ENCODE measurements around the gene CENPX.

The CENPX gene

GRCh38 chr17:82035956-82036633 is 13.4 kb upstream of the CENPX start:
- DNase-seq (ENCODE audit: low read depth) = no peak
- Histone ChIP-seq H3K4me3 (ENCODE audit: low read length) (peak overlapping the region; percentile 90), H3K9ac (ENCODE audit: low read length) (peak overlapping the region; percentile 91), H3K27me3 (replicated peaks; ENCODE audit: control insufficient read depth, insufficient read depth, low read length) (no peaks in the 10 kb centered on the region), H3K36me3 (ENCODE audit: control insufficient read depth, insufficient read depth, low read length, severe bottlenecking) (no peaks in the 10 kb centered on the region), H3K4me1 (ENCODE audit: control insufficient read depth, insufficient read depth, low read length) (peaks cover 8% of the 10 kb centered on the region), H3K9me3 (ENCODE audit: control insufficient read depth, low read length) (no peaks in the 10 kb centered on the region)

GRCh38 chr17:82035488-82035887 is 12.8 kb upstream of the CENPX start:
- Histone ChIP-seq H3K27me3 (replicated peaks; ENCODE audit: control insufficient read depth, insufficient read depth, low read length) (no peaks in the 10 kb centered on the region), H3K4me3 (ENCODE audit: low read length) (no peak overlapping the region), H3K36me3 (ENCODE audit: control insufficient read depth, insufficient read depth, low read length, severe bottlenecking) (no peaks in the 10 kb centered on the region), H3K9me3 (ENCODE audit: control insufficient read depth, low read length) (no peaks in the 10 kb centered on the region), H3K9ac (ENCODE audit: low read length) (no peak overlapping the region), H3K4me1 (ENCODE audit: control insufficient read depth, insufficient read depth, low read length) (peaks cover 8% of the 10 kb centered on the region)
- no peak for DNase-seq (ENCODE audit: low read depth)

GRCh38 chr17:82034371-82035011 is 11.8 kb upstream of the CENPX start:
- no peak overlapping the region for H3K4me3 ChIP-seq (ENCODE audit: low read length)
- H3K9ac ChIP-seq (ENCODE audit: low read length) = no peak overlapping the region
- no peaks in the 10 kb centered on the region for H3K9me3 ChIP-seq (ENCODE audit: control insufficient read depth, low read length)
- no peaks in the 10 kb centered on the region for H3K36me3 ChIP-seq (ENCODE audit: control insufficient read depth, insufficient read depth, low read length, severe bottlenecking)
- H3K27me3 ChIP-seq (replicated peaks; ENCODE audit: control insufficient read depth, insufficient read depth, low read length) = no peaks in the 10 kb centered on the region
- no peak for DNase-seq (ENCODE audit: low read depth)
- peaks cover 15% of the 10 kb centered on the region for H3K4me1 ChIP-seq (ENCODE audit: control insufficient read depth, insufficient read depth, low read length)

- DNase-seq (ENCODE audit: low read depth) = no peak
- Histone ChIP-seq H3K4me1 (ENCODE audit: control insufficient read depth, insufficient read depth, low read length) (peaks cover 15% of the 10 kb centered on the region), H3K9ac (ENCODE audit: low read length) (no peak overlapping the region), H3K36me3 (ENCODE audit: control insufficient read depth, insufficient read depth, low read length, severe bottlenecking) (no peaks in the 10 kb centered on the region), H3K27me3 (replicated peaks; ENCODE audit: control insufficient read depth, insufficient read depth, low read length) (no peaks in the 10 kb centered on the region), H3K9me3 (ENCODE audit: control insufficient read depth, low read length) (no peaks in the 10 kb centered on the region), H3K4me3 (ENCODE audit: low read length) (no peak overlapping the region)
Measured at GRCh38 chr17:82033359-82034085, 10.8 kb upstream of the CENPX start.

GRCh38 chr17:82031885-82032627 is 9.4 kb upstream of the CENPX start:
- Histone ChIP-seq H3K9ac (ENCODE audit: low read length) (peak overlapping the region; percentile 78), H3K9me3 (ENCODE audit: control insufficient read depth, low read length) (no peaks in the 10 kb centered on the region), H3K36me3 (ENCODE audit: control insufficient read depth, insufficient read depth, low read length, severe bottlenecking) (no peaks in the 10 kb centered on the region), H3K4me3 (ENCODE audit: low read length) (peak overlapping the region; percentile 71), H3K4me1 (ENCODE audit: control insufficient read depth, insufficient read depth, low read length) (peaks cover 15% of the 10 kb centered on the region), H3K27me3 (replicated peaks; ENCODE audit: control insufficient read depth, insufficient read depth, low read length) (no peaks in the 10 kb centered on the region)
- no peak for DNase-seq (ENCODE audit: low read depth)

- peak; percentile 75 for DNase-seq (ENCODE audit: low read depth)
- no peaks in the 10 kb centered on the region for H3K9me3 ChIP-seq (ENCODE audit: control insufficient read depth, low read length)
- peak within 1 kb of the TSS; percentile 78 for H3K9ac ChIP-seq (ENCODE audit: low read length)
- peak within 1 kb of the TSS; percentile 75 for H3K4me3 ChIP-seq (ENCODE audit: low read length)
- no peaks in the 10 kb centered on the region for H3K36me3 ChIP-seq (ENCODE audit: control insufficient read depth, insufficient read depth, low read length, severe bottlenecking)
- no peaks in the 10 kb centered on the region for H3K27me3 ChIP-seq (replicated peaks; ENCODE audit: control insufficient read depth, insufficient read depth, low read length)
- H3K4me1 ChIP-seq (ENCODE audit: control insufficient read depth, insufficient read depth, low read length) = peaks cover 12% of the 10 kb centered on the region
Measured at GRCh38 chr17:82031303-82031884, 8.7 kb upstream of the CENPX start, which contains the start of gene RAC3. Gene RAC3 (plus strand): TSS chr17:82031678. CDS start chr17:82031762, 84 bp downstream.

- Histone ChIP-seq H3K4me1 (ENCODE audit: control insufficient read depth, insufficient read depth, low read length) (peaks cover 7% of the 10 kb centered on the region), H3K4me3 (ENCODE audit: low read length) (peak overlapping the region; percentile 75), H3K36me3 (ENCODE audit: control insufficient read depth, insufficient read depth, low read length, severe bottlenecking) (no peaks in the 10 kb centered on the region), H3K9ac (ENCODE audit: low read length) (peak overlapping the region; percentile 78), H3K27me3 (replicated peaks; ENCODE audit: control insufficient read depth, insufficient read depth, low read length) (no peaks in the 10 kb centered on the region), H3K9me3 (ENCODE audit: control insufficient read depth, low read length) (no peaks in the 10 kb centered on the region)
- peak; percentile 92 for DNase-seq (ENCODE audit: low read depth)
Measured at GRCh38 chr17:82030470-82031302, 8.0 kb upstream of the CENPX start.

GRCh38 chr17:82029990-82030469 is 7.4 kb upstream of the CENPX start:
- H3K4me3 ChIP-seq (ENCODE audit: low read length) = peak overlapping the region; percentile 75
- H3K9me3 ChIP-seq (ENCODE audit: control insufficient read depth, low read length) = no peaks in the 10 kb centered on the region
- H3K36me3 ChIP-seq (ENCODE audit: control insufficient read depth, insufficient read depth, low read length, severe bottlenecking) = no peaks in the 10 kb centered on the region
- H3K4me1 ChIP-seq (ENCODE audit: control insufficient read depth, insufficient read depth, low read length) = peaks cover 7% of the 10 kb centered on the region
- no peak for DNase-seq (ENCODE audit: low read depth)
- no peaks in the 10 kb centered on the region for H3K27me3 ChIP-seq (replicated peaks; ENCODE audit: control insufficient read depth, insufficient read depth, low read length)
- H3K9ac ChIP-seq (ENCODE audit: low read length) = peak overlapping the region; percentile 42

GRCh38 chr17:82029391-82029790 is 6.7 kb upstream of the CENPX start:
- Histone ChIP-seq H3K36me3 (ENCODE audit: control insufficient read depth, insufficient read depth, low read length, severe bottlenecking) (no peaks in the 10 kb centered on the region), H3K27me3 (replicated peaks; ENCODE audit: control insufficient read depth, insufficient read depth, low read length) (no peaks in the 10 kb centered on the region), H3K4me1 (ENCODE audit: control insufficient read depth, insufficient read depth, low read length) (peaks cover 7% of the 10 kb centered on the region), H3K9ac (ENCODE audit: low read length) (no peak overlapping the region), H3K9me3 (ENCODE audit: control insufficient read depth, low read length) (no peaks in the 10 kb centered on the region), H3K4me3 (ENCODE audit: low read length) (no peak overlapping the region)
- DNase-seq (ENCODE audit: low read depth) = no peak

- Histone ChIP-seq H3K4me3 (ENCODE audit: low read length) (no peak overlapping the region), H3K36me3 (ENCODE audit: control insufficient read depth, insufficient read depth, low read length, severe bottlenecking) (no peaks in the 10 kb centered on the region), H3K4me1 (ENCODE audit: control insufficient read depth, insufficient read depth, low read length) (peaks cover 9% of the 10 kb centered on the region), H3K9me3 (ENCODE audit: control insufficient read depth, low read length) (no peaks in the 10 kb centered on the region), H3K9ac (ENCODE audit: low read length) (no peak overlapping the region), H3K27me3 (replicated peaks; ENCODE audit: control insufficient read depth, insufficient read depth, low read length) (no peaks in the 10 kb centered on the region)
- no peak for DNase-seq (ENCODE audit: low read depth)
Measured at GRCh38 chr17:82028966-82029365, 6.3 kb upstream of the CENPX start.

Data from adipocyte (in vitro differentiated cells).